A549 treated with AZD9567 at 1 μM for 4 hours (cell line): ENCODE data around the gene SYT4. TPM values are rescaled to one million over a fixed set of nuclear protein-coding genes. Genes with fewer than 3 reads are reported as not detected.

ENCODE experiments used
- total RNA-seq: library from RNA; stranded (reverse); fragments of 200-300 nt; extraction: Qiagen RNA extraction; gene quantifications from 5 replicates; pipeline ENCODE4 v1.2.3, GENCODE V29; 2022; ENCODE audit not compliant: insufficient read depth

Gene SYT4
- not detected in 5 replicates for total RNA-seq

GRCh38 chr18:43277164-43277600, at the start of gene SYT4:
Gene SYT4, minus strand, starts transcription at chr18:43277490. Its CDS starts 209 bp downstream, at chr18:43277281.

Other genes with a start within 250 kb of the SYT4 start
- gene RIT2, start 161.8 kb downstream of the SYT4 start, total RNA-seq = not detected in 5 replicates